Measurements from ENCODE around the gene TCF23.

DNA sequence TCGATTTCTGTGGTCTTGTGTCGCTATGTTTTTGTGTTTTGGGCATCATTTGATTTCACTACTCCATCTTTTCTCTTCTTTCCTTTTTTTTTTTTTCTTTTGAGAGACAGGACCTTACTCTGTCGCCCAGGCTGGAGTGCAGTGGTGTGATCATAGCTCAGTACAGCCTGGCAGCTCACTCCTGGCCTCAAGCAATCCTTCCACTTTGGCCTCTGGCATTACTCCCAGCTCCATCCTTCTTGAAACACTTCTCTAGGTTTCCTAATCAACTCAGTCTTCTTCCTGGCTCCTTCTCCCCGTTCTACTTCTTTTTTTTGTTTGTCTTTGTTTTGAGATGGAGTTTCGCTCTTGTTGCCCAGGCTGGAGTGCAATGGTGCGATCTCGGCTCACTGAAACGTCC lies 26.5 kb downstream of the TCF23 start:
- TF ChIP-seq, protein P1, sequence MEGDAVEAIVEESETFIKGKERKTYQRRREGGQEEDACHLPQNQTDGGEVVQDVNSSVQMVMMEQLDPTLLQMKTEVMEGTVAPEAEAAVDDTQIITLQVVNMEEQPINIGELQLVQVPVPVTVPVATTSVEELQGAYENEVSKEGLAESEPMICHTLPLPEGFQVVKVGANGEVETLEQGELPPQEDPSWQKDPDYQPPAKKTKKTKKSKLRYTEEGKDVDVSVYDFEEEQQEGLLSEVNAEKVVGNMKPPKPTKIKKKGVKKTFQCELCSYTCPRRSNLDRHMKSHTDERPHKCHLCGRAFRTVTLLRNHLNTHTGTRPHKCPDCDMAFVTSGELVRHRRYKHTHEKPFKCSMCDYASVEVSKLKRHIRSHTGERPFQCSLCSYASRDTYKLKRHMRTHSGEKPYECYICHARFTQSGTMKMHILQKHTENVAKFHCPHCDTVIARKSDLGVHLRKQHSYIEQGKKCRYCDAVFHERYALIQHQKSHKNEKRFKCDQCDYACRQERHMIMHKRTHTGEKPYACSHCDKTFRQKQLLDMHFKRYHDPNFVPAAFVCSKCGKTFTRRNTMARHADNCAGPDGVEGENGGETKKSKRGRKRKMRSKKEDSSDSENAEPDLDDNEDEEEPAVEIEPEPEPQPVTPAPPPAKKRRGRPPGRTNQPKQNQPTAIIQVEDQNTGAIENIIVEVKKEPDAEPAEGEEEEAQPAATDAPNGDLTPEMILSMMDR (IDR thresholded peaks at IDR 0.05) = no peak
- no peak for TF ChIP-seq POLR2A (IDR thresholded peaks at IDR 0.05)

Measured in lower leg skin (tissue), 3 donors.